GM18517 (cell line): ENCODE measurements around the gene TSSK2.

Experiments used
- ATAC-seq: cut with Tn5 transposase; IDR thresholded peaks from one replicate; pipeline ENCODE4 v1.9.1; 2021; ENCODE audit warnings: mild to moderate bottlenecking, moderate library complexity; ENCODE audit not compliant: unreplicated experiment

The TSSK2 gene

DNA sequence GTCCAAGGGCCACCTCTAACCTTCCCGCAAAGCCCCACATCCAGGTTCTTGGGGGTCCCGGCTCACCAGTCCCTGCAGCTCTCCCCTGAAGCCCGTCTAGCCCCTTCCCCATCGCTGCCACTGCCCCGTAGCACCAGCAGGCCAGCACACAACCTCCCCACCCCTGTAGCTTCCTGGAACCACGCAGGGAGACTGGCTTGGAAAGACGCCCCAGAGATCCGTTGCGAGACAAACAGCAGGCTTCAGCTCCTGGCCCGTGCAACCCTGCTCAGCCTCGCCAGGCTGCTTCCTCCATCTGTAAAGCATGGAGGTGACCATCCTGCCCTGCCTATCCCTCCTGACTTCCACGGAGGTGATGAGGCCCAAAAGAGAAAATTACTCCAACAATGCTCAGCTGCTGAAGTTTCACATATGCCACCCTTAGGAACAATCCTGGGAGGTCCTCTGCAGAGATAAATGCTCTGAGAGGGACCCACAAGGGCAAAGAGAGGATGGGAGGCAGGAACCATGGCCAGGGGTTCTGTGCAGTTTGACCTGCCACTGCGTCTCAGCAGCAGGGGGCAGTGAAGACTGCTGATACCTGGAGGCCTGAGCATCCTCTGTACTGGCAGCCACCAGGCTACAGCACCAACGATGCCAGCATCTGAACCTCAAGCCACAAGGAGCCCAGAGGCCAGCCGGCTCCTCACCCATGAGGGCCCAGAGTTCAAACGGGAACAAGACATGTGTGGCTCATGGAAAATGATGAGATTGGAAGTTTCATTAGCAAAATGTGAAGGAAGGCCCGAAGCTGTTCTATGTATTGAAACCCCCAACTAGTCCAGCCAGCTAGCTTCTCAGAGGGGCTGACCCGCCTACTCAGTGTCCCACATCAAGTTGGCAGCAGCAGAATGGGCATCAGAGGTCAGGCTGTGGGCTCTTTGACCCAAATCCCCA lies 25.0 kb upstream of the TSSK2 start:
- ATAC-seq = no peak

DNA sequence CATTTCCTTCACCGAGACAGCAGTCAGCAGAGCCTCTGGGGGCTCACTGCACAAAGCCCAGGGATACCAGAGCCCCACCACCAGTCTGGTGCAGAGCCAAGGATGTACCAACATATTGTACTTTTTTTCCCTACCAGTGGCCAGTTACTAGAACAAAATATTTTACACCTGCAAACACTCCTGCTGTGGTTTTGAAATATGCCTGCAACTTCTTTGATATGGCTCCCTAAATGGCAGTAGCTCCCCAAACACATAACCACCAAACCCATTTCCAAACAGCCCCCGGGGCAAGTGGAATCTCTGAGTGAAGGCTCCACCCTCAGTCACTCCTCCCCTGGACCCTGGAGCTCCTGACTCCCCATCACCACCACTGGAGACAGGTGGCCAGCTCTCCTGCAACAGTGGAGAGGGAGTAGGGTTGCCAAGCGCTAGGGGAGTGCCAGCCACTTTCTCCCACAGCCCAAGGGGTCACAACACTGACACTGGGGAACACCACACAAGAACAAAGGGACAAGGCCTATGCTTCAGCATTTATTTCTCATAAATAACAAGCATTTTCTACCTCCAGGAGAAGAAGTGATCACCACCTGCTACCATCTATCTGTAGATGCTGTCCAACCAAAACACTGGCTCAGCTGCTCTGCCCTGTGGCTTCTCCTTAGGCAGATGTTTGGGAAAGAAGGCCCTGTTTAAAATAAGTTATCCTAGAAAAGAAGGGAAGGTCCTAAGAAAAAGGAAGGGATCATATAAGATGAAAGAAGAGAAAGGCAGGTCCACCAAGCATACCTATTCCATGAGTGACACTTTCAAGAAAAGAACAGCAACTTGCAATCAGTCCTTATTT lies 24.0 kb upstream of the TSSK2 start:
- ATAC-seq = no peak

DNA sequence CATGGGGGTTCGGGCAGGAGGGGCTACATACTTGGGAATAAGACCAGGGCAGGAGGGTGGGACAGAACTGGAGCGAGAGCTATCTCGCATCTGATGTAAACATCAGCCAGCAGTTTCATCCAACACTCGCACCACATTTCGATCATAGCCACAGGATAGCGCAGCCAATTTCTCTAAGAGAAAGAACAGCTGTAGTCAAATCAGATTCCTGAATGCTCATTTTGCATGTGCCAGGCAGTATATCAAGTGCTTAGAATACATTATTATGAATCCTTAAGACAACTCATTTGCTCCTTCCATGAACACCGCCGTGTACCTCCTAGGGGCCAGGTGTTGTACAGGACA lies 23.4 kb upstream of the TSSK2 start:
- ATAC-seq = no peak

DNA sequence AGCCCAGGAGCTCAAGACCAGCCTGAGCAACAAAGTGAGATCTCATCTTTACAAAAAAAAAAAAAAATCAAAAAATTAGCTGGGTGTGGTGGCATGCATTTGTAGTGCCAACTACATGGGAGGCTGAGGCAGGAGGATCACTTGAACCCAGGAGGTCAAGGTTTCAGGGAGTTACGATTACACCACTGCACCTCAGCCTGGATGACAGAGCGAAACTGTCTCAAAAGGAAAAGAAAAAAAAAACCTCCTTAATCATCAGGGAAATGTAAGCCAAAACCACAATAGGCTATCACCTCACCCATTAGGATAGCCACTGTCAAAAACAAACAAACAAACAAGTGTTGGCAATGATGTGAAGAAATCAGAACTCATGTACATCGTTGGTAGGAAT lies 22.3 kb upstream of the TSSK2 start:
- no peak for ATAC-seq

DNA sequence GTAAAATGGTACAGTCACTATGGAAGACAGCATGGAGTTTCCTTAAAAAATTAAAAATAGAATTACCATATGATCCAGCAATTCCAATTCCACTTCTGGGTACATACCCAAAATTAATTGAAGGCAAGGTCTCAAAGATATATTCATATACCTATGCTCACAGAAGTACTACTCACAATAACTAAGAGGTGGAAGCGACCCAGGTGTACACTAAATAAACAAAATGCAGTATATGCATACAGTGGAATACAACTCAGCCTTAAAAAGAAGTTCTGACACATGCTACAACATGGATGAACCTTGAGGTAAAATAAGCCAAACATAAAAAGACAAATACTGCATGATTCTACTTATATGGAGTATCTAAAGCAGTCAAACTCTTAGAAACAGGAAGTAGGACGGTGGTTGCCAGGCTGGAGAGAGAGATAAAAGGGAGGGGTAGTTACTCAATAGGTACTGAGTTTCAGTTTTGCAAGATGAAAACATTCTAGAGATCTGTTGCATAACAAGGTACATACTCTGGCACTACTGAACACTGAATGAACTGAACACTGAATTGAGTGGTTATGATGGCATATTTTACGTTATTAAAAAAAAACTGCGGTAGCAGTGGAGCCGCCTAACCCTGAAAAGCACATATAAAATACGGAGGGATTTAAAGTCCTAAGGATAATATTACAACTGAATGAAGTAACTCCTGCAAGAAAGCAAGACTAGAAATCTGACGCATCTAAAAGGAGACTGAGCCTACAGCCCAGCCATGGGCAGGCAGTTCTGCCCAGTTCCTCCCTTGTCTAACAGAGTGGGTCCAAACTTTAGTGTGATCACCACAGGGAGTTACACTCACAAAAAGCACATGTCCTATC lies 21.7 kb upstream of the TSSK2 start:
- ATAC-seq = peak; percentile 92

DNA sequence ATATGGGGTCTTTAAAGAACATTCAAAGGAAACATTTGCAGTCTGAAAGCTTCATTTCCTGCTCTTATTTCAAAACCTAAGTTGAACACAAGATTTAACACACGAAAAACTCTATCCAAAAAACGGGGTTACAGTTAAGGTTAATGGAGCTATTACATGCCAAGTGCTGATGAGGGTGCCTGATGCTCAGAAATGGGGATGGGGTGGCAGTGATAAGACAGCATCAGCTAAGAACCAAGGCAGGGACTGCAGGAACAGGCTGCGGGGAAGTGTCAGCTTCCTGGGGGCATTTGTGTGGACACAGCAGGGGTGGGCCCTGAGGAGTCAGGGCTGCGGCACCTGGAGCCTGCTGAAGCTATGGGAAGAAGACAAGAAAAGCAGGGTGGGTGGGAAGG lies 21.0 kb upstream of the TSSK2 start:
- ATAC-seq = no peak

DNA sequence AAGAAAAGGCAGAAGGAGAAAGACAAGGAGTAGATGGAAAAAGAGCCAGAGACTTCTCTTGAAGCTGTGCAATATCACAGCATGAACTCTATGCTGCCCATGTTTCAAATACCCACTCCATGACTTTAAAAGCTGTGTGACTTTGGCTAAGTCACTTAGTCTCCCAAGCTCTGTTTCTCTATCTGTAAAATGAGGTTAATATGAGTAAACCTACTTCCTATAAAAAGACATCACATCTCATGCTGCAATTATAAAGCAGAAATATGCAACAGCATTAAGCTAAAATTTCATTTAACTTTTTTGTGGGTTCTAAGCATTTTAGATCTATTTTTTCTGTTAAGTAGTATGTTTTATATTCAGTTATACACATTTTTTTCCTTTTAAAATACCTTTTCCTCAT lies 20.5 kb upstream of the TSSK2 start:
- no peak for ATAC-seq

DNA sequence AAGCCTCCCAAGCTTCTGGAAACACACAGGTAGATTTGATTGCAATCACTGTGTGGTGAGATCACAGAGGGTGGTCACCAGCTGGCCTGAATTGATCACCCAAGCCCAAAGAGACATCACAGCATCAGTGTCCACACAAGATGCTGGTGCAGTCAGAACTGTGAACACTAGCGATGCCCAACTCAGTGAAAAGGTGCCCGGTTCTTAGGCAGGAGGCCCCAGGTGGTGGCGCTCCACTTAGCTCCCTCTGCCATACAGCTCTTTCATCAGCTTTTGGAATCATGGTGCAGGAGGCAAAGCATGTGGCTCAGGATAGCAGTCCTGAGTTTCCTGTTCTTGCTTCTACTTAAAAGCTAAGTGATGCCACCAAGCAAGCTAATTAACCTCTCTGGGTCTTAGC lies 20.0 kb upstream of the TSSK2 start:
- no peak for ATAC-seq

DNA sequence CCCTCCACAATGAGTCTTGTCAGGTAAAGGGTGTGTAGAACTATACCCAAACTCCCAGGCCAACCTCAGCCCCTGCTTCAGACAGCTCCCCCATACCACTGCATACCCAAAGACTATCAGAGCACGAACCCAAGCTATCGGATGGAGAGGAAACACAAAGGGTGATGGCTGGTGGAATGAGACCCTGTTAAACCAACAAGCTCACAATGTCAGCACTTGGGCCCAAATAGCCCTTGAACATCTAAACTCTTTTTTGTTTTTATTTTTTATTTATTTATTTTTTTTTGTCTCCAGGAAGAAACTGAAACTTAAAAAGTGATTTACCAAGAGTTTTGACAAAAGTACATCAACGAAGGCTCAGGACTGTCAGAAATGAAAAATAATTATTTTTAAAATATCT lies 19.5 kb upstream of the TSSK2 start:
- no peak for ATAC-seq

DNA sequence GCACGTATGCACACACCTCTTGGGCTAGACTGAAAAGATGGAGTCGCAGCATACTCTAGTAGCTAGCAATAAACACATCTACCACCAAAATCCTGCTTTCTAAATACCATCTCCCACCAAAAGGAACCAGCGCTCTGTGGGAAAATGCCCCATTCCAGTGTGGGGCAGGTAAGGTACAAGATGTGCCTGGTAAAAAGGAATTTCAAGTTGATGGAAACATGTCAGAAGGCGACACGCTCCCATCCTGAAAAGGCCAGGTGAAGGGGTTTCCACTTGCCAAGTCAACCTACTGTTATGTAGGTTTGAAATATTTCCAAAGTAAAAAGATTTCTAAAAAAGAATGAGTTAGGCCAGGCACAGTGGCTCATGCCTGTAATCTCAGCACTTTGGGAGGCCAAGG lies 17.7 kb upstream of the TSSK2 start:
- no peak for ATAC-seq

DNA sequence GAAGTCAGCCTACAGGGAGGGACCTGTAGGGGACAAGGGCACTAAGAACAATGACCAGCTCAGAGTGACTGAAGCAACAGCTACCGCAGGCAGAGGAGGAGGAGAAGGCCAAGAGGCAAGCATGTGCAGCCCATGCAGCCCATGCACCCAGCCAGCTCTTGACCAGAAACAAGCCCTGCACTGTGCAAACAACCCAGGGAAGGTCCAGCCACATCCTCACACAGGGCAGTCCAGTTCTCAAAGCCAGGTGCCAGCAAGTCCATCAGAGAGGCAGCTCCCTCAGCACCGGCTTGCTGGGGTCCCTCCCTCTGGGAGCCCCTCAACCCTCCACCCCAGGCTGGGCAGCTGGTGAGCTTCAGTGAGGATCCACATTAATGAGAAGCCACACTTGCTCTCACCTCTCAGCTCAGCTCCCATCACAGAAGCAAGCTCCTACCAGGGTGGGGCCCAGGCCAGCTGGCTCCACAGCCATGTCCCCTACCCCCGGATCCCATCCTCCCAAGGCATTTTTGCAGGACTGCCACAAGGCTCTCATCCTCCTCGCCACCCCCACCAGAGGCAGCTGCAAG lies 16.0 kb upstream of the TSSK2 start:
- ATAC-seq = no peak

DNA sequence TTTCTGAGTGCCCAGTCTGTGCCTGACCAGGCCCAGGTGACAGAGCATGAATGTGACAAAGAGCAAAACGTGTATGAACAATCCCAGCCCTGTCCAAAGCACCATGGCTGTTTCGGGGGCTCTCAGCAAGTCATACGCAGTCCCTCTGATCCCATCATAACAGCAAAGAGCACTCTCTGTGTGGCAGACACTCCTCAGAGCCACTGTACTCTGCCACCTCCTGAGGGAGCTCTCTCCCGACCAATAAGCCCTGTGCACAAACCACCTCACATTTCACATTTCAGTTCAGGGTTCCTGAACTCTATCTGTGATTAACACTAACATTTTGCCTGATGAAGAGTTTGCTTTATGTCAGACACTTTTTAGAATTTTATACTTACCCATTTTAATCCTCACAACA lies 15.5 kb upstream of the TSSK2 start:
- ATAC-seq = no peak

DNA sequence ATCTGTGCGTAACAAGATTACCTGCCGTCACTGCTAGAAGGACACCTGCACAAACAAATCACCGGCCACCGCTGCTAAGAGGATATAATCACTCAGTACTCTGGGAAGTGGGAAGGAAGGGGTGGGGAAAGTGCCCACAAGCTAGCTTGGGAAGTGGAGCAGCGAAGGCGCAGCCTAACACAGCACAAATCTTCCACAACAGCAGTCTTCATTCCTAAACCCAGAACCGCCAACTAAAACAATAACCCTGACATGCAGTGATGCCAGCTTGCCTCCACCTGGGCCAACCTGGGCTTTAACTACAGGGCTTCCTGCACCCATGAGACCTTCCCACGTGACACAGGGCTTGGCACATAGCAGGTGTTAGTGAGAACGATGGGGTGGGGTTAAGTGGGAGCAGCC lies 14.0 kb upstream of the TSSK2 start:
- ATAC-seq = no peak

DNA sequence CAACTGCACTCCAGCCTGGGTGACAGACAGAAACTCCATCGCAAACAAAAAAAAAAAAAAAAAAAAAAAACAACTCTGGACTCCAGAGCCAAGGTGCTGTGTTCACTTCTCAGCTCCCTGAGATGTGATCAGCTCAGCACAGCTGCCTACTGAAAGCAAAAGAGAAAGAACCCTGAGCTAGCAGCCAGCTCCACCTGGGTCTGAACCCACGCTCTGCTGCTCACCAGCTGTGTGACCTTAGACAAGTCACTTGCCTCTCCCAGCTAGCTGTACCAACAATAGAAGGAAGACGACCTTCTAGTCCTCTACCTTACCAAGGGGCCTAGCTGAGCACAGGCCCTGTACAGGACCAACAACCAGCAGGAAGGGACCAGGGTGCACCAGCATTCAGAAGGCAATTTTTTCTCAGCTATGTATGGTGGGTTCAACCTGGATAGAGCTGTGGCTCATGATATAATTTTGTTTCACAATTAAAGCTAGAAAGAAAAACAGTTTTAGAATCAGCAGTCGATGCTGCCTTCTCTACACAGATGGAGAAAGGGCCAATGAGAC lies 12.7 kb upstream of the TSSK2 start:
- peak; percentile 49 for ATAC-seq

DNA sequence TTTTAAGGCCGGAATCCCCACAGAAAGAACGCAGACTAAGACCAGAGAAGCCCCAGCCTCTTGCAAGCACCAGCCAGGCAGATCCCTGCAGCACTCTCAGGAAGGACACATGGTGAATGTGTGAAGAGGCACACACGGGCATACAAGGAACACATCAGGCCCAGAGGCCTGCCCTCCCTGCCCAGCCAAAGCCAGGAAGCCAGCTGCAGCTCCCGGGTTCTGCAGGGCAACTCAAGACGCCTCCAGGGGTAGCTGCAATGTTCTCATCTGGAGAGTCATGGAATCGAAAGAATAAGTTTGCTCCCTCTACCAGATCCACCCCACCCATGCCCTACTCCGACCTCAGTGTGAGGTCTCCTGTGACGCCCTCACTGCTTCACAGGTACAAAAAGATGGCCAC lies 11.2 kb upstream of the TSSK2 start:
- ATAC-seq = no peak

DNA sequence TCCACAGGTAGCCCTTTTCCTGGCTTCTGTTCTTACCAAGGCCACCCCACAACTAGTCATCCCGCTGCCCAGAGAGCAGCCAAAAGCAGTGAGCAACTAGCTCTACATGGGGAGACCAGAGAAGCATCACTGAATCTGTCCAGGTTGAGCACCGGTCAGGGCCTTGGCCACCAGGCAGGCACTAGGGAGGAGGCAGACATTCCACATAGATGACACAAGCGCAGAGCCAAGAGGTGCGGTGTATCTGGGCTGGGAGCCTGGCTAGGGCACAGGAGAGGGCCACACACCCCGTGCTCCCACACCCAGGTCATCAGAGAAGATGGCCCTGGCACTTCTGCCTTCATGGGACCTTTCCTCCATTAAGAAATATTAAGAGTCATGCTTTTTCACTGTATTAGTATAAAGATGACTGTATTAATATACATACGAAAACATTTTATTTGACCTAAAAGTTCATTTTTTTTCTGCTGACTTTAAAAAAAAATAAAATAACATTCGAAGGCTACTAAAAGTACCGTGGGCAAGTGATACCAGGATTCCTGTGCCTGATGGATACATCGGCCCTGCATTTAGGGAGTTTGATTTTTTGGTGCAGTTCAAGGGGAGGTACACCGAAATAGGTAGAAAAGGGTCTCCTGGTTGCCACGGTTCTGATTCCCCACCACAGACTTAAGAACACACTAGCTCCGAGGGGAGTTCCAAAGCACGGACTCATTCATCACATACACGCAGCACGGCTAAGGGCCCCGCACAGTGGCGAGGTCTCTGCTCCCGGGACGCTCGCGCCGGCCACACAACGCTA lies 10.1 kb upstream of the TSSK2 start:
- no peak for ATAC-seq

DNA sequence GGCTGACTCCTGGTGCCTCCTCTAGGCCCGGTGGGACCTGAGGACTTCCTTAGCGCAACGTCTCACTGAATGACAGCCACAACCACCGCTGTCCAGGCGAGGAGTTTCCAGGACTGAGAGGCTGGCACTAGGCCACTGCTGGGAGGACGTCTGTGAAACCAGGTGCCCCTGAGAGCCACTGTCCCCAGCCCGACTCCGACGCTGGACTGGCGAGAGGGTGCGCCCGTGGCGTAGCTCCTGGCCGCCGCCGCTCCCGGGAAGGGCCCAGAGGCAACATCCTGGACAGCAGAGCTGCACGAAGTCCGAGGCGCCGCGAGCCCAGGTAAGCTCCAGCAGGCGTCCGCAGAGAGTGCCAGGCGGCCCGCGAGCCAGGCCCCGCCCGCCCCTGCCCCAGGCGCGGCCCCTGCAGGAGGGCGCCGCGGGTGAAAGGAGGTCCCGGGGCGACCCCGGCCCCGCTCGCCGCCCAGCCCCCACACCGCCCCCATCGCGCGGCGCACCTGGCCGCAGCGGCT lies 9.4 kb upstream of the TSSK2 start:
- peak; percentile 25 for ATAC-seq

DNA sequence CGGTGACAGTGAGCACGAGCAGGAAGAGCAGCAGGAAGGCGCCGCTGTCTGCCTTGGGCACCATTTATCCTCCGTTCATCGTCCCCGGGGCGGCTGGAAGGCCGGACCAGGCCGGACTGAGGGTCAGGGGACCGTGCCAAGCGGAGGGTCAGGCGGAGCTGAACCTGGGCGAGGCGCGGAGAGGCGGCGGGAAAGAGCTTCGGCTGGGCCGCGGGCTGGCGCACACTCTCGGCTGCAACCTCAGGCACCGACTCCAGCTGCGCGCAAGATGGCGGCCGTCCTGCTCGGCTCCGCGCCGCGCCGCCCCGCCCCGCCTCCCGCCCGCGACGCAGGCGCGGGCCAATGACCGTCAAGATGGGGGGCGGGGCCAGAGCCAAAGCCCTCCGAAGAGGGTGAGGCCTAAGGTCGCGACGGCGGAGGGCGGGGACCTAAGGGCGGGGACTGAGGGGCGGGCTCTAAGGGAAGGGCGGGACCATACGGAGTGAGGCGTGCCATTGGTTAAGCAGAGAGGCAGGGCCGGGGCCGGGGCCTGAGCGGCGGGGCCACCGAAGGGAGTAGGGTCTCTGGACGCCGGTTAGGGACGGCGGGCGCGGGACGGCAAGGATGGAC lies 8.9 kb upstream of the TSSK2 start, which contains the start of gene DGCR2:
Gene DGCR2, minus strand, starts transcription at position 270 of the 609 bp plus-strand sequence. Its CDS starts 206 bp downstream, at position 64.
- peak; percentile 62 for ATAC-seq
